Measurements from ENCODE around the gene LYPLAL1.

DNA sequence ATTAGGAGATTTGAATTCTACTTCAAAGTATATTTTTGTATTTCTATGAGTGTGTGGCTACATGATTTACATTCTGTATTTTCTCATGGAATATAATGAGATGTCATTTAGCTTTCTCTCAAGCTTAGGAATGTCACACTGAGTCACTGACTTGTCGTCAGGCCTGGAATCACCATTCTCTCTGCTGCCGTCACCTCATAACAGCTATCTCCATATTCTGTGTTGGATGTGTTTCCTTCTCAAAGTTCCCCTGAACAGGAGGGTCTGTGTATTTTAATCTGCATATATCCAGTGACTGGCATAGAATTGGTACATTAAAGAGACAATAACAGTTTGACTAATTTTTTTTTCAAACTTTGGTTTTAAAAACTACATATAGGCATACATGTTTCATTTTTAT is 35.9 kb downstream of the LYPLAL1 start:
- TF ChIP-seq, protein P1, sequence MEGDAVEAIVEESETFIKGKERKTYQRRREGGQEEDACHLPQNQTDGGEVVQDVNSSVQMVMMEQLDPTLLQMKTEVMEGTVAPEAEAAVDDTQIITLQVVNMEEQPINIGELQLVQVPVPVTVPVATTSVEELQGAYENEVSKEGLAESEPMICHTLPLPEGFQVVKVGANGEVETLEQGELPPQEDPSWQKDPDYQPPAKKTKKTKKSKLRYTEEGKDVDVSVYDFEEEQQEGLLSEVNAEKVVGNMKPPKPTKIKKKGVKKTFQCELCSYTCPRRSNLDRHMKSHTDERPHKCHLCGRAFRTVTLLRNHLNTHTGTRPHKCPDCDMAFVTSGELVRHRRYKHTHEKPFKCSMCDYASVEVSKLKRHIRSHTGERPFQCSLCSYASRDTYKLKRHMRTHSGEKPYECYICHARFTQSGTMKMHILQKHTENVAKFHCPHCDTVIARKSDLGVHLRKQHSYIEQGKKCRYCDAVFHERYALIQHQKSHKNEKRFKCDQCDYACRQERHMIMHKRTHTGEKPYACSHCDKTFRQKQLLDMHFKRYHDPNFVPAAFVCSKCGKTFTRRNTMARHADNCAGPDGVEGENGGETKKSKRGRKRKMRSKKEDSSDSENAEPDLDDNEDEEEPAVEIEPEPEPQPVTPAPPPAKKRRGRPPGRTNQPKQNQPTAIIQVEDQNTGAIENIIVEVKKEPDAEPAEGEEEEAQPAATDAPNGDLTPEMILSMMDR (IDR thresholded peaks at IDR 0.05): no peak
- no peak for TF ChIP-seq POLR2AphosphoS5 (IDR thresholded peaks at IDR 0.05)
